HG02759 (cell line): ENCODE data around the gene SSU72.
"Not testable (repeated sequence)": the region's sequence is repeated elsewhere in the genome, so short reads cannot be mapped to it uniquely, and the experiment has no call there.

Experiments
- ATAC-seq: cut with Tn5 transposase; IDR thresholded peaks from one replicate; pipeline ENCODE4 v1.9.1; 2021; ENCODE audit warnings: mild to moderate bottlenecking, moderate library complexity; ENCODE audit not compliant: unreplicated experiment

The SSU72 gene

DNA sequence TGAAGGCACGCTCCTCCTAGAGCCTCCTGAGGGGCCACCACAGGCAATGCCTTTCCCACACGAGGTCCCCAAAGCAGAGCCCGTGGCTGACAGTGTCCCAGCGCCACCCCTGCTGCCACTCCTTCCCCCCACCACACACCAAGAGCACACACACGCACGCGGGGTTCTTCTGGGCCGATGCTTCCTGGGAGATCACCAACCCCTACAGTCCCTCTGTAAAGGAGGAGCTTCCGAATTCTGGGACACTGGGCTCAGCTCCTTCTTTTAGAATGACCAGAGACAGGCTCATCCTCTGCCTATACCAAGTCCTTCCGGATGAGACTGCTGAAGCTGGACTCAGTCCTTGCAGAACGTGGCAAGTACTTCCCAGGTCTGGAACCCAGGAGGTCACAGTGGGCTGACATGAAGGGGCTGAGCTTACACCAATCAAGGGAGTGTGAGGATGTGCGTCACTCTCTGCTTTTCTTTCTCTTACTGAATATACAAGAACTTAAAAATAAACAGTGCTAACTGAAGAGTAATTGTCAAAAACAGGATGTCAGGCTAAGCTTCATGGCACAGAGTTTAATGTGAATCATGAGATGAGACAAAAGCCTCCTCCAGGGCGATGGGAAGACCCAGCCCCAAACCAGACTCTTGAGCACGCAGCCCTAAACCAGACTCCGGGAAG is 12.7 kb downstream of the SSU72 start:
- no peak for ATAC-seq

- ATAC-seq: no peak
Measured at GRCh38 chr1:1560178-1560577, 14.5 kb downstream of the SSU72 start.

GRCh38 chr1:1559066-1559465 is 15.6 kb downstream of the SSU72 start:
- ATAC-seq: no peak

DNA sequence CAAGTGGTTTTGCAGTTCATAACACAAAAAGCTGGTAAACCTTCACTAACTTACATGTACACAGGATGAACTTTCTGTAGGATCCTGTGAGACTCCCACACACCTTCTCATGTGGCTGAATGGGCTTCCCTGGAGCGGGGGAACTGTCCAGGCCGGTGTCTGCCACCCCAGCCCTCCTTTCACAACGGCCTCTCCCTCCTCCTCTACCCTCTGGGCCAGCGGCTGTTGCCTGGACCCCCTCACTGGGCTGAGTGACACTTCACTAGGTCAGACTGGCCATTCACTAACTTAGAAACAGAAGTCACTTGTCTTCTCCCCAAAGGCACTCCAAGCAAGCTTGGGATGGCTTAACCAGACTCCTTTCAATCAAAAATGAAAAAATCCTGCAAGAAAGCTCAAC is 16.1 kb downstream of the SSU72 start:
- no peak for ATAC-seq

GRCh38 chr1:1557688-1558087 is 17.0 kb downstream of the SSU72 start:
- ATAC-seq: not testable (repeated sequence)

DNA sequence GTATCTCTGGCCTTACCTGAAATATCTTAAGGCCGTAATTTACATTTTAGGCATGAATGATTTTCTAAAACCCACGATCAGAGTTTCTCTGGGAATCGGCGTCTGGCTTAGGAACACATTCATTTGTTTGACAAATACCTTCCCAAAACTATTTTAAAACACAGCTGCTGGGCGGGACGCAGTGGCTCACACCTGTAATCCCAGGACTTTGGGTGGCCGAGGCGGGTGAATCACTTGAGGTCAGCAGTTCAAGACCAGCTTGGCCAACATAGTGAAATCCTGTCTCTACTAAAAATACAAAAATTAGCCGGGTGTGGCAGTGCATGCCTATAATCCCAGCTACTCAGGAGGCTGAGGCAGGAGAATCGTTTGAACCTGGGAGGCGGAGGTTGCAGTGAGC is 17.7 kb downstream of the SSU72 start:
- ATAC-seq: not testable (repeated sequence)

- no peak for ATAC-seq
Measured at GRCh38 chr1:1556505-1556904, 18.2 kb downstream of the SSU72 start.

GRCh38 chr1:1554926-1555915 is 19.4 kb downstream of the SSU72 start:
- ATAC-seq: no peak

DNA sequence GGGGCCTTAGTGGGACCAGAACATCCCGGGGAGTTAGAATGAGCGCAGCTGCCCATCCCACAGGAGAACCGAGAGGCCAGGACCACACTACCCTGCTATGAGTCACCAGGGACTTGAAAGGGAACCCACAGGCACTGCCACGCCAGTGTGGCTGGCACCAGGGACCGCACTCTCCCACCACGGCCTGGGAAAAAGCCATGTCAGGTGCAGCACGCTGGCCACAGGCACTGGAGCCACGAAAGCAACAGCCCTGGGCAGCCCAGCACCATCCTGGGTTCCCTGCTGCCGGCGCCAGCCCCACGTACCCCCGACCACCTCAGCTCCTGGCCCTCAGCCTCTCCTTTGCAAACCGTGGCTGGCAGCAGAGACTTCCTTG is 20.1 kb downstream of the SSU72 start:
- ATAC-seq: no peak

GRCh38 chr1:1553821-1554494 is 20.7 kb downstream of the SSU72 start:
- ATAC-seq: no peak

DNA sequence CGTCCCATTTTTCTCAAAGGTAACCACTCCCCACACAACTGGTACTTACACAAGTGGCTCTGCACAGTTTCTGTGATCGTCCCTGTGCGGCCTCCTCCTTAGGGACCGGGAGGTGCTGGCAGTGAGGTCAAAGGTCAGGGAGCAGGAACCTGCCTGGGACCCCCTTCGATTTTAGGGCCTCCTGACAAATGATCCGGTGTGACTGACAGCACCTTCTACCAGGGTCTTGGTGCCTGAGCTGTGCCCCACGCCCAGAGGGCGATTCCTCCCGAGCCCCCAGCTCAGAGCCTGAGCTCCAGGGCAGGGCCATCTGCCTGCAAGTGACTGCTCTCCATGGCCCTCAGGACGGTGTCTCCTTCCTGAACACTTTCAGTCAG is 22.4 kb downstream of the SSU72 start:
- ATAC-seq: no peak

DNA sequence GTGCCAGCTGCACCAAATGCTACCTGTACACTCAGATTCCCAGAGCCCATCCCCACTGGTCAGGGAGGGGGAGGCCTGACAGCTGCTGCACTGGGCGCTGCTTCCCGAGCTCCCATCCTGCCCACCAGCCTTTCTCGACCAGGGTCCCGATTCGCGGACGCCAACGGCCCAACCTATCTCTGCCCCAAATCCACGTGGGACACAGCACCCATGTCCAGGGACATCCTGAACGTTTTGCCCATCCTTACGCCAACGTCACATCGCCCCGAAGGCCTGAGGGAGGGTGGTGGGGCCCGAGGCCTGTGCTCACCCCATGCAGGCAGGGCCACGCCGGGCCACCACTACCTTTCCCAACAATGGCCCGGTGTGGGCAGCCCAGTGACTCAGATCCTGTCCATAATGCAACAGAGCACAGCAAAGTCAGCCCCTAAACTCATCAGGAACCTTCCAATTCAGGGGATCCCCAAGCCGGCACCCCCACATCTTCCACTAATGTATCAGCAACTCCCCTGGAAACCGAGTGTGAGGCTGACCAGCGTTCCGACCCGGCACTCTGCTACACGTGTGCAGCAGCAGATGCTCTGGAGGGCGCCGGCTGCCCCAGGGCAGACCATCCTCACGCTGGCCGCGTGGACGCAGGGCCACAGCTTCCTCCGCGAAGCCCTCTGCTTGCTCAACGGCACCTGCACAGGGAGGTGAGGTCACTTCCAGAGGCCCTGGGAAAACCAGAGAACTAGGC is 23.0 kb downstream of the SSU72 start:
- no peak for ATAC-seq

GRCh38 chr1:1550591-1551432 is 23.9 kb downstream of the SSU72 start:
- ATAC-seq: no peak

DNA sequence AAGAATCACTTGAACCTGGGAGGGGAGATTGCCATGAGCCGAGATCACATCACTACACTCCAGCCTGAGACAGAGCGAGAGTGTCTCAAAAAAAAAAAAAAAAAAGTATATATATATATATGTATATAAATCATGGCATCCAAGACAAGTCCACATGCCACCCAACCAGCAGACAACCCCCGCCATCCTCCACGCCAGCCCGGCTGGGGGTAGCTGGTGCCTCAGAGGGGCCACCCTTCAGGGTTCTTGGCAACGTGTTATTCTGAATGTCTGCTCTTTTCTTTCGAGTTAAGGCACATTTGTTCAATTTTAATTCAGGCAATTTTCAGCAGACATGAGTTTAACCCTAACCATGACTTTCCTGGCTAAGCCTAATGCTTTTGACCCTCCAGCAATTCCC is 24.6 kb downstream of the SSU72 start:
- ATAC-seq: no peak

DNA sequence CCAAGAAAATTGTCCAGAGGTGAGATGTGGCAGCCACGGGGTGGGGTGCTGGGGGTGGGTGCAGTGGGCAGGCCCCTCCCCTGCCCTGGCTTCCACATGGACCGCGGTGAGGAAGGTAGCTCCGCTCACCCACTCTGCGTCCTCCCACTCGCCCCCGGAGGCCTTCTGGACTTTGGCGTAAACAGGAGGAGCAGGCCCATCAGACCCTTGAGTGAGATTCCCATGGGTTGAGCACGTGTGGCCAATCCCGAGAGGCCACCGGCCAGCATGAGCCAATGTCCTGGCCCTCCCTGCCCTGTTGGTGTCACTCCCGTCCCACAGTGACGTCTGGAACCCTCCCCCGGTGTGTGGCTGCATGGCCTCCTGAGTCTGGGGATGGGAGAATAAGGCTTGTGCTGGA is 26.1 kb downstream of the SSU72 start:
- ATAC-seq: no peak

DNA sequence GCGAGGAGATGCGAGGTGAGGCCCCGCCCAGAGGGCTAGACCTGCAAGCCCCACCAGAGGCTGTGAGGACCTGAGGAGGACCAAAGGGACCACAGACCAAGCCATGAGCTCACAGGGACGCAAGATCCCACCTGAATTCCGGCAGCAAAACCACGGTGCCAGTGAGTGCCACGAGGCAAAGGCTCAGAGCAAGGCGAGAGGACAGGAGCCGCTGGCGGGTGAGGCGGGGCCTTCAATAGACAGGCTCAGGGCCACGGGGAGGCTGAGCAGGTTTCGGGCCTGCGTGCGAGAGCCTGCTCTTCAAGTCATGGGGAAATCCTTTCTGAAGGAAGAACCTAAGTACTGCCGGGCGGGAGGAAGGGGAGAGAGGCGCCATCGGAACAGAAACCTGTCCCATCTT is 27.2 kb downstream of the SSU72 start:
- ATAC-seq: no peak

DNA sequence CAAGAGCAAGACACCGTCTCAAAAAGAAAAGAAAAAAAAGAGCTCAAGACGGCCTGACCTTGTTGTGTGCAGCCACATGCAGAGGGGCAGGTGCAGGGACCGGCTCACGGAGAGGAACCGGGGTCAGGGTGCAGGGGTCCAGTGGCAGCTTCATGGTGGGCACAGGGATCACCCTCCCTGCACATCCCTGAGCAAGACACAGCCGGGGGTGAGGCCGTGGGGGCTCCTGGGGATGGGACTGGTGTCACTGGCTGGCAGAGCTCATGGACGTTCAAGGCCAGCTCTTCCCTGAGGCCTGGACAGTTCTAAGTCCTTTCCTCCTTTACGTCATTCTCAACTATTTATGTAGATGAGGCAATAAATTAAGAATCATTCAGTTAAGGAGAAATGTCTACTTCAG is 27.7 kb downstream of the SSU72 start:
- no peak for ATAC-seq

DNA sequence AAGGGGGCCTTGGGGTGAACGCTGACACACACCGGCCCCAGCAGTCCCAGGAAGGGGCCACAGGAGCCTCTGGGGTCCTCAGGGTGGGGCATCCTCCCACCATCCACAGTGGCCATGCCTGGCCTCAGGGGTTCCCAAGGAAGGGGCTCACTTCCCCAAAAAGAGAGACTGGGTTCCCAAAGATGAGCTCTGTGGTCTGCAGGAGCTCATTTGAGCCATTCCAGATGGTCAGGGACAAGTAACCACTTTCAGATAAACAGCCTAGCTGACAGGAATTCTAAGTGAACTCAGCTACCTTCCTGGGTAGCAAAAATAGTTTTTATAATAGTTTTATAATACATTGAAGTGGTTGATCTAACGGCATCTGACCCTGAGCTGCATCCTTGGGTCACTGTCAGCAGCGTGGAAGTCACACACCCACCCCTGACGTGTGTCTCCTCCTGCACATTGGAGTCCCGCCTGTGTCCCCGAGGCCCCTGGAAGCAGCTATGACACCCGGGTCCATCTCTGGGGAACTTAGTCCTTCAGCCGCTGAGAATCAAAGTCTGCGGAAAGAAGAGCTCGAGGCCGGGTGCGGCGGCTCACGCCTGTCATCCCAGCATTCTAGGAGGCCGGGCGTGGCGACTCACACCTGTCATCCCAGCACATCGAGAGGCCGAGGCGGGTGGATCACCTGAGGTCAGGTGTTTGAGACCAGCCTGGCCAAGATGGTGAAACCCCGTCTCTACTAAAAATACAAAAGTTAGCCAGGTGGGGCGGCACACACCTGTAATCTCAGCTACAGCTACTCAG is 28.5 kb downstream of the SSU72 start:
- no peak for ATAC-seq

GRCh38 chr1:1544544-1544943 is 30.1 kb downstream of the SSU72 start:
- no peak for ATAC-seq
